NCI-H2196 (cell line): ENCODE measurements around the gene FAM47E.
"Not testable (repeated sequence)": the region's sequence is repeated elsewhere in the genome, so short reads cannot be mapped to it uniquely, and the experiment has no call there.

ENCODE experiments used
- DNase-seq: peaks from one replicate; lab custom pipeline; 2025; ENCODE audit not compliant: unreplicated experiment; lab: John Stamatoyannopoulos, UW

The FAM47E gene

DNA sequence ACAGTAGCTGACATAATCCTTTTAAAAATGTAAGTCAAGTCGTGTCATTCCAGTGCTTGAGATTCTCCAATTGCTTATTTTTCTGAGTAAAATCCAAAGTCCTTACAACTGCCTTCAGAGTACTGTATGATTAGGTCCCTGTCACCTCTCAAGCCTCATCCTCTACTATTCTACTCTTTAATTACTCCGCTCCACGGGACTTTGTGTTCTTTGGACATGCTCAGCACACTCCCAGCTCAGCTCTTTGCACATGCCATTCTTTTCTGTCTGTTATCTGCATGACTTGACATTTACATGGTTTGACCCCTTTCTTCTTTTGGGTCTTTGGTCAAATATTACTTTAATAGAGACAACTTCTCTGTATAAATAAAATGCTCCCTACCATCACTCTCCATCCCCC lies 15.1 kb downstream of the FAM47E start:
- no peak for DNase-seq

DNA sequence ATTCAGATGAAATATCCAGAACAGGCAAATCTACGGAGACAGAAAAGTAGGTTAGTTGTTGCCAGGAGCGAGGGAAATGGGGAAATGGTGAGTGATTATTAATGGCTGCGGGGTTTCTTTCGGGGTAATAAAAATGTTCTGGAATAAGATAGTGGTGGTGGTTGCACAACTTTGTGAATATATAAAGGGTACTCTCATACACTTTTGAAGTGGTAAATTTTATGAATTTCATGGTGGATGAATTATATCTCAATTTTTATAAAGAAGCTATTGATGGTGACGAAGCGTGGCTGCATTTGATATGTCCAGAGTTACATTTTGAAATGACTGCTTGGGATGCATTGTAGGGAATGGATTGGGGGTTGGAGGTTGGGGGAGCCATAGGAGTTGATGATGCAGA lies 16.3 kb downstream of the FAM47E start:
- no peak for DNase-seq

DNA sequence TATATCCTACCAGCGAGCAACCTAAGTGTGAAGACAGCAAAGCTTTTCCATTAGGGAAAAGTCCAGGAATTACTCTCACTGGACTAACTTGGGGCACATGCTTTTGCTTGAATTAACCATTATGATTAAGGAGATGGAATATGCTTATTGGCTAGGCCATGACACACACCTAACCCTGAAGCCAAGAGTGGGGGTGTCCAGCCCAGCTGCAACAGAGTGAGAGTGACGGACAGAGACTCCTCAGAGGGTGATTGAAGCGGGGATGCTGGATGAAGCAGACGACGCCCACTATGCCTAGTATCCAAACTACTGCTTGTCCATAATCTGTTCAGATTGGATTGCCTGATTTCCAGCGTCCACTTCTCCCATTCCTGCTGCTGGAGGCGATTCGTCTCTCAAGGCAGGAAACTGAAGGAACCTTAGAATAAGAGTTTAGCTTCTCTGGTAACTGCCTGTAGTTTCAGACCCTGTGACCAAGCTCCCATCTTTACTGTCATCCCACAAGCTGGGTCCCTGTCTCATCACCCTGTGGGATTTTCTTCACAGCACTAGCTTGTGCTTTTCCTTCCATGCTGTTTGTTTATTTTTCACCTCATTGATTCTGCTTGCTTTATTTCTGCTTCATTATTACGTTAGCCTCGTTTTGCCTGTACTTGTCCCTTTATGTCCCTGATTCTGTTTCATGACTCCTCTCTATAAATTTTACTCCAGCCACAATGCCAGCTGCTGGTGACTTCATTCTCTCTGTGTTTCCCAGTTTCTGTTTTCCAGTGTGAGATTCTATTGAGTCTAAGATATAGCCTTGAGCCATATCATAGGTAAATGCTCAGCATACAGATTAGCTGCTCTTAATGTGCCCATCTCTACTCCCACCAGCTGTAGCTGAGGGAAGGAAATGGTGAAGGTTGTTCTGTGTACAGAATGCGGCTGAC lies 19.0 kb downstream of the FAM47E start:
- no peak for DNase-seq

- DNase-seq, result no peak
Observed at GRCh38 chr4:76271248-76271647, 19.7 kb downstream of the FAM47E start.

- DNase-seq, result no peak
Observed at GRCh38 chr4:76272073-76272472, 20.6 kb downstream of the FAM47E start.

DNA sequence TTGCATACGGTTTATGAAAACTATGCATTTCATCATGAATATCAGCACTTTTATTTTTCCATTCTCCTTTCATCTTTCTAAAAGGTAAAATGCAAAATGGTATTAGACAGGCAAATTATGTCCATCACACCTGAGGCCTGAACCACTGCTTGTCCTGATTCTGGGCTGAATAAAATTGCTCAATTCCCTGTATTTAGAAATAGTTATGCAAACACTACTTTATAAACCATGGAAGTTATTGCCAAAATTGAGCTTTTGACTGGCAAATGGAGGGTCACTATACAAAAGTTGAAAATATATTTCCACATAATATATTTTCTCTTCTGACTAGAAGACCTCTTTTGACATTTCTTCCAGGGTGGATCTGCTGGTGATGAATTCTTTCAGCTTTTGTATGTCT lies 21.1 kb downstream of the FAM47E start:
- DNase-seq, result no peak

- DNase-seq, result no peak
Observed at GRCh38 chr4:76272999-76273398, 21.5 kb downstream of the FAM47E start.

- no peak for DNase-seq
Observed at GRCh38 chr4:76275486-76276124, 24.1 kb downstream of the FAM47E start.

DNA sequence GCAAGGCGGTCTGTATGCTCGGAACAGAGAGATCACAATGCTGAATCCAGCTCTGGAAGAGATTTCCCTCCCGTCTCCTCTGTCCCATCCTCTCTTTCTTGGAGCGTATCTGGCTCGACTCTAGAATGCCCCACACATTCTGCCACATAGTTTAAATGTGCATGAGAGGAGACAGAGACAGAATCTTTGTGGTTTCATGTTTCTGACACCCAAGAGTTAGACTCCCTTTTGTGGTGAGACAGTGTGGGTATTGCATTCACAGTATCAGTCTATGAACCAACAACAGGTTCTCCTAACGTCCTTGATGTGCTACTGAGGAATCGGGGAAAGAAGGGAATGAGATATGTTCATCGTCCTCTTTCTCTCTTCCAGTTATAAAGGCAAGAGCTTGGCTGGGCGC lies 25.3 kb downstream of the FAM47E start:
- no peak for DNase-seq

- no peak for DNase-seq
Observed at GRCh38 chr4:76277667-76278066, 26.1 kb downstream of the FAM47E start.

DNA sequence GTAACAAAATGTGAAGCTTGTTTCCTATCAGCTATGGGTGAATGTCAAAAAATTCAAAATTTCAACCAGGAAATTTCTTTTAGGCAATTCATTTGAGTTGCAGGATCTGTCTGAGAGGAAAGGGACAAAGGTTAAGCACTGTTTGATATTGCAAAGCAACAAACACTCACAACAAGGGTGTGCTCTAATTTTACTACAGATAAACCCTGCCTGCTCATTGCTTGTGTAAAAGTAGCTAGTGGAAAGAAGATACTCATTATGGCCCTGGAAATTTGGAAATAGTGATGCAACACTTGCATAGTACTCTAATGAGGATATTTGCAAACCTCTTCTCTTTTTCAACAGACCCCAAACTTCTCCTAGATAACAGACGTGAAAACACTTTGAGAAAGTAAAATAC lies 27.1 kb downstream of the FAM47E start:
- DNase-seq, result no peak

GRCh38 chr4:76279462-76279861 lies 27.9 kb downstream of the FAM47E start:
- no peak for DNase-seq

DNA sequence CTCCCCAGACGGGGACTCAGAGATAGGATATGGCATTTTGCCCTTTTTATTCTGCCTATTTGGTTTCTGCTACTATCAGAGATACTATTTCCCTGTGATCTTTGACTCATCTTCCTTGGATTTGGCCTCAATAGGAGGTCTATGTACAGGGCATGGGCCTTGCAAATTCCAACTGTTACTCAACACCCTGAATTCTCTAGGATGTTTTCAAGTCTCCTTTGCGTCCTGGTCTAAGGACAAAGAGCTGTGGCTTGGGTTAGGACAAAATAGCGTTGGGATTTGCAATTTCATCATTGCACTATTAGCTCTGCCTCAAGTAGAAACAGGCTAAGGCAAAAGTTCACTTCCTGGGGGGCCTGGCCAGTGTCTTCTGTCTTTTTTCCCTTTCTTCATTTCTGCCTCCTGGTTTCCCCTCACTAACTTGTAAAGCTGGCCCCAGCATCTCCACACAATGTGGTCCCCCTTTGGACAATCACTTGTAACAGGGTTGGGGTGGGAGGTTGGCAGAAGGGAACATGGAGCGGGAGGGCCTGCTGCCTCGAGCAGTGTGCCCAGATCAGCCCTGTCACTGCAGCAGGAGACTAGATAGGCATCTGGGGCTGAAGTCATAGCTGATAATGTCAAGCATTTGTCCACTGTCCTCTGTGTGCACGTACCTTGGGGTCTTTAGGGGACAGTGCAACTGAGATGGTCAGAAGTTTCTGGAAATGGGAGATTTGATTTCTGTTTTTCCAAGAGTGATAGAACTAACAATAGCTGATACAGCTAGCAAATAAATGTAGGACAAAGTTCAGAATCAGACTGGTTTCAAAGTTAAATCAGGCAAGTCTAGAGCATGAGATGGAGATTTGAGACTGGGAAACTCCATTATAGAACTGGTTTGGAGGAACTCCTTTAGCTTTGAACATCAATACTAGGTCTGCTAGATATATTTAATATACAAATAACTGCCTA lies 29.2 kb downstream of the FAM47E start:
- DNase-seq, result no peak

GRCh38 chr4:76281594-76281993 lies 30.1 kb downstream of the FAM47E start:
- not testable (repeated sequence) for DNase-seq

GRCh38 chr4:76282941-76283689 lies 31.6 kb downstream of the FAM47E start:
- no peak for DNase-seq

DNA sequence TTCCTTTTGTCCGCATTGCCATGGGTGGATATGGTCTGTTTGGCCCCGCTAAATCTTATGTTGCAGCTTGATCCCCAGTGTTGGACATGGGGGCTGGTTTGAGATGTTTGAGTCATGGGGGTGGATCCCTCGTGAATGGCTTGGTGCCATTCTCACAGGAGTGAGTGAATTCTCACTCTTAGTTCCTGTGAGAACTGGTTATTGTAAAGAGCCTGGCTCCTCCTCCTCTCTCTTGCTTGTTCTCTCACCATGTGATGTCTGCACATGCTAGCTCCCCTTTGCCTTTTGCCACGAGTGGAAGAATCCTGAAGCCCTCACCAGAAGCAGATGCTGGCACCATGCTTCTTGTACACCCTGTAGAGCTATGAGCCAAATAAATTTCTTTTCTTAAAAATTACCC lies 32.4 kb downstream of the FAM47E start:
- DNase-seq, result no peak

GRCh38 chr4:76287811-76288210 lies 36.3 kb downstream of the FAM47E start:
- DNase-seq, result not testable (repeated sequence)

DNA sequence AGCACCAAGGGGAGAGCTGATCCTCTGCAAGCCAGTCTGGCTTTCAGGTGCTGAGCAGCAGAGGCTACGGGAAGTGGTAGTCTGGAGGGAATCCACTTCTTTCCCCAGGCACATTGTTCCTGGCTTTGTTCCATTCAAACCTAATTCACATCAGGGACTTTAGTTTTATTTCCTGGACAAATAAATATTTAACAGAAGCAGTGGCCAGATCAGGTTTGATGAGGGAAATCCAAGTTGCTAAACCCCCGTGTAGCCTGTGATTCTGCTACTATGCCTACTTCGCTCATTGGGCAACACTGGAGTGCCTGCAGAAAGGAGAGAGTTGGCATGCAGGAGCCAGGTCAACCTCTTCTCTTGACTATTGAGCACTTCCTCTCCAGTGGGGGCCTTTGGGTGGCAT lies 41.2 kb downstream of the FAM47E start:
- no peak for DNase-seq

- DNase-seq, result no peak
Observed at GRCh38 chr4:76293772-76294171, 42.3 kb downstream of the FAM47E start.

GRCh38 chr4:76296286-76296820 lies 44.8 kb downstream of the FAM47E start:
- DNase-seq, result no peak
